Stomach (tissue), 9 donors: ENCODE measurements around the gene GALNS. TPM values are rescaled to one million over a fixed set of nuclear protein-coding genes. Genes with fewer than 3 reads are reported as not detected.
A peak's percentile ranks its signal among the peaks of the same experiment; 100 is the strongest.

Source experiments
- DNase-seq, 2 donors: peaks; one replicate each; pipeline versions ENCODE4 v3.0.0 to v3.0.0-alpha.2; 2013 to 2019
- H3K27ac ChIP-seq, 5 donors: fragments of 200-600 bp in 4 of 5; sonication (generic) in 4 of 5; one replicate each; pipeline ENCODE4 v1.5.1; 2013 to 2019; ENCODE audit warnings: mild to moderate bottlenecking in 1 of 5, moderate library complexity in 1 of 5
- H3K27me3 ChIP-seq, 3 donors: fragments of 200-600 bp; sonication (generic); one replicate each; pipeline ENCODE4 v1.5.1; 2017 to 2019; ENCODE audit warnings: mixed run types in 1 of 3
- H3K36me3 ChIP-seq, 4 donors: fragments of 200-600 bp; sonication (generic); 1 replicate in 3 of 4; 2 replicates in 1 of 4; pipeline ENCODE4 v1.5.1; 2016 to 2019
- H3K4me1 ChIP-seq, 4 donors: fragments of 200-600 bp; sonication (generic); one replicate each; pipeline ENCODE4 v1.5.1; 2016 to 2019
- H3K4me3 ChIP-seq, 4 donors: fragments of 200-600 bp; sonication (generic) in 3 of 4; one replicate each; pipeline ENCODE4 v1.5.1; 2016 to 2019; ENCODE audit warnings: mild to moderate bottlenecking in 1 of 4
- H3K9me3 ChIP-seq, 4 donors: fragments of 200-600 bp; sonication (generic); one replicate each; pipeline ENCODE4 v1.5.1; 2016 to 2019
- CTCF ChIP-seq, 7 experiments: fragments of 450-650 bp in 4 of 7; fragments of 200-600 bp in 3 of 7; sonication (generic) in 3 of 7; IDR thresholded peaks; one replicate each; pipeline ENCODE4 v1.5.1; 2016 to 2019; ENCODE audit warnings: antibody characterized with exemption in 7 of 7, control low read depth in 2 of 7, mild to moderate bottlenecking in 1 of 7
- EP300 ChIP-seq: sonication (generic); formaldehyde crosslinking; IDR thresholded peaks from one replicate; pipeline ENCODE4 v1.6.1; 2017; ENCODE audit warnings: antibody characterized with exemption
- POLR2A ChIP-seq, 4 donors: fragments of 450-650 bp; IDR thresholded peaks; one replicate each; pipeline ENCODE4 v1.6.1; 2016; ENCODE audit warnings: antibody characterized with exemption in 4 of 4, control low read depth in 2 of 4, mild to moderate bottlenecking in 1 of 4, moderate library complexity in 1 of 4
- POLR2AphosphoS5 ChIP-seq, 3 donors: sonication (generic); formaldehyde crosslinking; IDR thresholded peaks; one replicate each; pipeline ENCODE4 v1.6.1; 2016; ENCODE audit warnings: antibody characterized with exemption in 3 of 3
- WGBS, 5 donors: extraction: QIAGEN DNeasy Blood & Tissue Kit in 3 of 5; methylation state at CpG; one replicate each; pipeline versions ENCODE4 v1.1.5 to v1.1.7; 2013 to 2018; 5-methylcytosine and 5-hydroxymethylcytosine counted together
- intact Hi-C: fragments of 100-400 bp; cut with DNase I; formaldehyde crosslinking; loops from one replicate; pipeline ENCODE4 v1.15.1; 2023; ENCODE audit warnings: low total_unique reads
- polyA plus RNA-seq, 3 donors: library from polyadenylated mRNA; stranded (reverse); fragments of 200-250 nt; gene quantifications; one replicate each; pipeline ENCODE4 v1.2.3, GENCODE V29; 2013
- total RNA-seq, 5 donors: library from RNA; depleted of rRNA; stranded (reverse); fragments of >200 nt; gene quantifications; one replicate each; pipeline versions ENCODE4 v1.1.0 to v1.2.3, GENCODE V29; 2014 to 2016
- donor health status: healthy with polysubstance abuse.
- donor health status: Bipolar disorder and iron deficiency.
- donor health status: healthy.

The GALNS gene
- total and polyA plus RNA-seq, 8 donors, result 8.6 to 110 (median 28.2) TPM

- DNase-seq, result no peak
- intact Hi-C loops, result no loop called here
- 90 to 95% (median 91%) methylated on average over 14 of the region's 14 CpGs for WGBS, 5 donors
- peaks cover 4 to 64% (median 53%) of the 10 kb centered on the region in 4 donors for H3K36me3 ChIP-seq
- H3K4me1 ChIP-seq, result peaks cover 0 to 4% (median 0%) of the 10 kb centered on the region in 4 donors
- H3K27me3 ChIP-seq, result no peaks in the 10 kb centered on the region
- peak overlapping the region in 1 of 5 donors; percentile 49 for H3K27ac ChIP-seq
- H3K4me3 ChIP-seq, result no peak overlapping the region
- H3K9me3 ChIP-seq, result no peaks in the 10 kb centered on the region
- TF ChIP-seq CTCF (IDR thresholded peaks at IDR 0.05), result no peak
- no peak for TF ChIP-seq EP300
- no peak for TF ChIP-seq POLR2A (IDR thresholded peaks at IDR 0.05)
- no peak for TF ChIP-seq POLR2AphosphoS5 (IDR thresholded peaks at IDR 0.05)
Measured at GRCh38 chr16:88830783-88831182, 26.0 kb downstream of the GALNS start.

- Histone ChIP-seq H3K4me3 (no peak overlapping the region), H3K27ac (peak overlapping the region in 1 of 5 donors; percentile 49), H3K4me1 (peaks cover 0 to 4% (median 0%) of the 10 kb centered on the region in 4 donors), H3K9me3 (no peaks in the 10 kb centered on the region), H3K27me3 (no peaks in the 10 kb centered on the region), H3K36me3 (peaks cover 4 to 63% (median 50%) of the 10 kb centered on the region in 4 donors)
- peak in 1 of 2 donors; percentile 75 for DNase-seq
- intact Hi-C loops, result no loop called here
- TF ChIP-seq POLR2A (IDR thresholded peaks at IDR 0.05) (no peak), POLR2AphosphoS5 (IDR thresholded peaks at IDR 0.05) (peak in 1 of 3 donors; percentile 27)
- WGBS, 5 donors, result 72 to 80% (median 77%) methylated on average over 10 to 11 of the region's 11 CpGs
Measured at GRCh38 chr16:88830258-88830657, 26.5 kb downstream of the GALNS start.

DNA sequence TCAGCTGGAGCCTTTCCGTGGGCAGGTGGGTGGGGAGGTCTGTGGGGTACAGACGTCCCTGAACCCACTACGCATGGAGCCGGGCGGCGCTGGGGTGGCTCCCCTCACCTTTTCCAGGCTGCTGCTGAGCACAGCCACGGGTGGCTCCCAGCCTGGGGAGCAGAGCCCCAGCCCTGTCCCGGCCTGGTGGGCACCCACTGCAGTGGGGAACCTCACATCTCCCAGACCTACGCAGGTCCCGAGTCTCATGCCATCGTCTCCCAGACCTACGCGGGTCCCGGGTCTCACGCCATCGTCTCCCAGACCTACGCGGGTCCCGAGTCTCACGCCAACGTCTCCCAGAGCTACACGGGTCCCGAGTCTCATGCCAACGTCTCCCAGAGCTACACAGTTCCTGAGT lies 28.0 kb downstream of the GALNS start:
- 79 to 89% (median 84%) methylated on average over 21 to 24 of the region's 24 CpGs for WGBS, 5 donors
- peaks cover 4 to 64% (median 54%) of the 10 kb centered on the region in 4 donors for H3K36me3 ChIP-seq
- DNase-seq, result no peak
- H3K9me3 ChIP-seq, result no peaks in the 10 kb centered on the region
- H3K4me3 ChIP-seq, result no peak overlapping the region
- no peaks in the 10 kb centered on the region for H3K27me3 ChIP-seq
- TF ChIP-seq CTCF (IDR thresholded peaks at IDR 0.05), result no peak
- no peak for TF ChIP-seq EP300
- TF ChIP-seq POLR2A (IDR thresholded peaks at IDR 0.05), result no peak
- TF ChIP-seq POLR2AphosphoS5 (IDR thresholded peaks at IDR 0.05), result no peak
- H3K4me1 ChIP-seq, result peaks cover 0 to 4% (median 0%) of the 10 kb centered on the region in 4 donors
- no peak overlapping the region for H3K27ac ChIP-seq
- intact Hi-C loops, result no loop called here

- DNase-seq, result no peak
- intact Hi-C loops, result no loop called here
- Histone ChIP-seq H3K4me3 (no peak overlapping the region), H3K36me3 (peaks cover 4 to 72% (median 60%) of the 10 kb centered on the region in 4 donors), H3K4me1 (peaks cover 0 to 4% (median 0%) of the 10 kb centered on the region in 4 donors), H3K27me3 (no peaks in the 10 kb centered on the region), H3K27ac (no peak overlapping the region), H3K9me3 (no peaks in the 10 kb centered on the region)
- no peak for TF ChIP-seq POLR2AphosphoS5 (IDR thresholded peaks at IDR 0.05)
- no peak for TF ChIP-seq POLR2A (IDR thresholded peaks at IDR 0.05)
- TF ChIP-seq EP300, result no peak
- no peak for TF ChIP-seq CTCF (IDR thresholded peaks at IDR 0.05)
- 86 to 96% (median 93%) methylated on average over 14 to 21 of the region's 21 CpGs for WGBS, 5 donors
Measured at GRCh38 chr16:88827727-88828126, 29.0 kb downstream of the GALNS start.

DNA sequence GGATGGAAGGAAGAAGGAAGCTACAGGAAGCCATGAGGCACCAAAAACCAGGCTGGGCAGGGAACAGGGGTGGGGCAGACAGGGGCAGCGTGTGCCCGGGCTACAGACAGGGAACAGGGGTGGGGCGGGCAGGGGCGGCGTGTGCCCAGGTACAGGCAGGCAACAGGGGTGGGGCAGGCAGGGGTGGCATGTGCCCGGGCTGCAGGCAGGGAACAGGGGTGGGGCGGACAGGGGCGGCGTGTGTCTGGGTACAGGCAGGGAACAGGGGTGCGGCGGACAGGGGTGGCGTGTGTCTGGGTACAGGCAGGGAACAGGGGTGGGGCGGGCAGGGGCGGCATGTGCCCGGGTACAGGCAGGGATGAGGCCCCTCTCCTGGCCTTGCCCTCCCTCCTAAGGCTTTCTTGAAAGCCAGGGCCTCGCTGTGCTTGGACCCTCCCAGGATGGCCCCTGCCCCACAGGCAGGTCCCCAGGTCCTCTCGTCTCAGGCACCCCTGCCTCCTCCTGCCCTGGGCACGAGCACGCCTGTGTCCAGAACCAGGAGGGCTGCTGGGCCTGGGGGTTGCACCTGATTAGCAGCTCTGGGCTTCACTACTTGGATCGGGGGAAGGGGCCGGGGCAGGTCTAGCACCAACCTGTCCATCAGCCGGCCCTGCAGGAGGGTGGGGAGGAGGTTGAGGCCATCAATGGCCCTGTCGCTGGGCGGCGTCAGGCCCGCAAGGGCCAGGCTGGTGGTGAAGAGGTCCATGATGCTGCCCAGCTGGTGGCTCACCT lies 30.5 kb downstream of the GALNS start:
- peaks cover 0 to 4% (median 0%) of the 10 kb centered on the region in 4 donors for H3K4me1 ChIP-seq
- H3K9me3 ChIP-seq, result no peaks in the 10 kb centered on the region
- WGBS, 5 donors, result 55 to 85% (median 78%) methylated on average over 20 to 26 of the region's 26 CpGs
- DNase-seq, result peak in 1 of 2 donors; percentile 41
- no peaks in the 10 kb centered on the region for H3K27me3 ChIP-seq
- H3K36me3 ChIP-seq, result peaks cover 11 to 86% (median 75%) of the 10 kb centered on the region in 4 donors
- intact Hi-C loops, result no loop called here
- no peak overlapping the region for H3K27ac ChIP-seq
- H3K4me3 ChIP-seq, result no peak overlapping the region
- TF ChIP-seq CTCF (IDR thresholded peaks at IDR 0.05) (no peak), EP300 (no peak), POLR2AphosphoS5 (IDR thresholded peaks at IDR 0.05) (no peak), POLR2A (IDR thresholded peaks at IDR 0.05) (no peak)
